GM19043 (cell line): ENCODE results near the gene ATOH8.

Experiments used
- ATAC-seq: cut with Tn5 transposase; IDR thresholded peaks from one replicate; pipeline ENCODE4 v1.9.1; 2021; ENCODE audit warnings: low read depth; ENCODE audit not compliant: unreplicated experiment

ATOH8 gene

GRCh38 chr2:85781013-85781332, 27.2 kb downstream of the ATOH8 start:
- no peak for ATAC-seq

GRCh38 chr2:85783796-85784195, 30.0 kb downstream of the ATOH8 start:
- no peak for ATAC-seq

GRCh38 chr2:85784474-85784986, 30.7 kb downstream of the ATOH8 start:
- no peak for ATAC-seq

GRCh38 chr2:85785027-85785822, 31.4 kb downstream of the ATOH8 start:
- no peak for ATAC-seq

- no peak for ATAC-seq
Measured at GRCh38 chr2:85785871-85786270, 32.1 kb downstream of the ATOH8 start.

- ATAC-seq = no peak
Measured at GRCh38 chr2:85786444-85786843, 32.7 kb downstream of the ATOH8 start.

GRCh38 chr2:85786865-85787264, 33.1 kb downstream of the ATOH8 start:
- ATAC-seq = no peak

- no peak for ATAC-seq
Measured at GRCh38 chr2:85787282-85787980, 33.6 kb downstream of the ATOH8 start.

- no peak for ATAC-seq
Measured at GRCh38 chr2:85787981-85788340, 34.2 kb downstream of the ATOH8 start.

GRCh38 chr2:85788603-85789002, 34.8 kb downstream of the ATOH8 start:
- ATAC-seq = no peak

- ATAC-seq = no peak
Measured at GRCh38 chr2:85789271-85789670, 35.5 kb downstream of the ATOH8 start.

- no peak for ATAC-seq
Measured at GRCh38 chr2:85790032-85790431, 36.2 kb downstream of the ATOH8 start.

GRCh38 chr2:85790499-85791188, 36.9 kb downstream of the ATOH8 start:
- no peak for ATAC-seq

- no peak for ATAC-seq
Measured at GRCh38 chr2:85791704-85792565, 38.1 kb downstream of the ATOH8 start.

- no peak for ATAC-seq
Measured at GRCh38 chr2:85792783-85793441, 39.1 kb downstream of the ATOH8 start.

GRCh38 chr2:85793584-85793983, 39.8 kb downstream of the ATOH8 start:
- no peak for ATAC-seq

- no peak for ATAC-seq
Measured at GRCh38 chr2:85794038-85794441, 40.2 kb downstream of the ATOH8 start.

- ATAC-seq = no peak
Measured at GRCh38 chr2:85794491-85795121, 40.8 kb downstream of the ATOH8 start.

- ATAC-seq = no peak
Measured at GRCh38 chr2:85795331-85796045, 41.7 kb downstream of the ATOH8 start.
